Pancreas (tissue), 10 donors: ENCODE measurements around the gene LIMK2. TPM values are rescaled to one million over a fixed set of nuclear protein-coding genes. Genes with fewer than 3 reads are reported as not detected.

Source experiments
- ATAC-seq, 4 donors: fragments of 200-7000 bp; cut with Tn5 transposase; one replicate each; pipeline versions ENCODE4 v1.8.0 to v1.9.1; 2020; ENCODE audit warnings: mild to moderate bottlenecking in 4 of 4, moderate library complexity in 4 of 4
- DNase-seq, 6 donors: peaks; one replicate each; pipeline ENCODE4 v3.0.0-alpha.2; 2020
- FAIRE-seq: peaks from 2 replicates; lab custom pipeline; 2012; peaks lifted over from hg19 to GRCh38; lab: Jason Lieb, UNC
- H3K27ac ChIP-seq, 4 donors: fragments of 200-600 bp; sonication (generic); 1 replicate in 3 of 4; 2 replicates in 1 of 4; pipeline versions ENCODE4 v1.5.0 to v1.8.0; 2020
- H3K27me3 ChIP-seq, 4 donors: fragments of 200-600 bp; one replicate each; pipeline ENCODE4 v1.8.0; 2021
- H3K36me3 ChIP-seq, 3 donors: fragments of 200-600 bp; sonication (generic) in 1 of 3; one replicate each; pipeline versions ENCODE4 v1.5.0 to v1.8.0; 2020 to 2021
- H3K4me1 ChIP-seq, 3 donors: fragments of 200-600 bp; one replicate each; pipeline ENCODE4 v1.8.0; 2021
- H3K4me3 ChIP-seq, 4 donors: fragments of 200-600 bp; sonication (generic) in 2 of 4; one replicate each; pipeline versions ENCODE4 v1.5.0 to v1.8.0; 2020 to 2021
- H3K9me3 ChIP-seq, 4 donors: fragments of 200-600 bp; one replicate each; pipeline ENCODE4 v1.8.0; 2021
- CTCF ChIP-seq, 4 donors: fragments of 200-600 bp; sonication (generic) in 3 of 4; IDR thresholded peaks; one replicate each; pipeline versions ENCODE4 v1.5.0 to v1.8.0; 2021; ENCODE audit warnings: antibody characterized with exemption in 4 of 4
- WGBS, 2 donors: extraction: QIAGEN DNeasy Blood & Tissue Kit; methylation state at CpG; one replicate each; pipeline ENCODE4 v1.1.7; 2013; 5-methylcytosine and 5-hydroxymethylcytosine counted together
- intact Hi-C, 3 donors: fragments of 100-400 bp; cut with DNase I; formaldehyde crosslinking; loops; one replicate each; pipeline versions ENCODE4 v1.11.1 to v1.14.2; 2022
- polyA plus RNA-seq, 2 donors: library from polyadenylated mRNA; stranded (reverse); fragments of 200-250 nt; gene quantifications; one replicate each; pipeline ENCODE4 v1.2.3, GENCODE V29; 2013
- total RNA-seq, 6 donors: library from RNA; stranded (reverse); fragmentation: NEBNext Ultra II Directional in 4 of 6; extraction: Animal tissue kit (Norgen Biotek cat#: 25700) in 4 of 6; gene quantifications; one replicate each; pipeline versions ENCODE4 v1.2.1 to v1.2.4, GENCODE V29; 2021 to 2023
- donor health status: healthy with polysubstance abuse.
- donor health status: DM: no; HTN: no; CAD: no; lungs with moderate emphysema.
- donor health status: DM: no; HTN: no; CAD: no.
- donor health status: control.
- donor health status: control.
- donor health status: Bipolar disorder and iron deficiency.
- donor health status: DM: yes; HTN: yes; CAD: no.
- donor health status: DM: no; HTN: no; CAD: no.
- donor health status: DM: no; HTN: no; CAD: no.
- donor health status: DM: yes; HTN: yes; CAD: no.

Gene LIMK2
- total and polyA plus RNA-seq, 8 donors, result 20.5 to 34.9 (median 25.1) TPM

- Histone ChIP-seq H3K36me3 (peaks cover 7 to 42% (median 16%) of the 10 kb centered on the region in 3 donors), H3K4me3 (no peak overlapping the region), H3K27me3 (no peaks in the 10 kb centered on the region), H3K9me3 (no peaks in the 10 kb centered on the region), H3K4me1 (no peaks in the 10 kb centered on the region), H3K27ac (no peak overlapping the region)
- no peak for FAIRE-seq
- no peak for DNase-seq
- intact Hi-C loops, result no loop called here
- no peak for TF ChIP-seq CTCF (IDR thresholded peaks at IDR 0.05)
- 54 to 84% methylated on average over 2 to 3 of the region's 3 CpGs for WGBS, 2 donors
- ATAC-seq, result no peak
These were observed 57.9 kb downstream of the LIMK2 start for GRCh38 chr22:31269892-31270579.

- TF ChIP-seq CTCF (IDR thresholded peaks at IDR 0.05), result no peak
- DNase-seq (peak in 1 of 6 donors; percentile 15), FAIRE-seq (no peak), ATAC-seq (no peak)
- no peaks in the 10 kb centered on the region for H3K9me3 ChIP-seq
- H3K4me3 ChIP-seq, result no peak overlapping the region
- WGBS, 2 donors, result 85 to 96% methylated on average over 4 of the region's 4 CpGs
- H3K36me3 ChIP-seq, result peaks cover 11 to 45% (median 13%) of the 10 kb centered on the region in 3 donors
- H3K4me1 ChIP-seq, result no peaks in the 10 kb centered on the region
- no peak overlapping the region for H3K27ac ChIP-seq
- intact Hi-C loops, result no loop called here
- no peaks in the 10 kb centered on the region for H3K27me3 ChIP-seq
These were observed 58.9 kb downstream of the LIMK2 start for GRCh38 chr22:31271026-31271425.

GRCh38 chr22:31271485-31271884, 59.4 kb downstream of the LIMK2 start:
- no peaks in the 10 kb centered on the region for H3K27me3 ChIP-seq
- ATAC-seq (no peak), DNase-seq (peak in 1 of 6 donors; percentile 23), FAIRE-seq (no peak)
- TF ChIP-seq CTCF (IDR thresholded peaks at IDR 0.05), result no peak
- H3K4me3 ChIP-seq, result no peak overlapping the region
- no peak overlapping the region for H3K27ac ChIP-seq
- intact Hi-C loops, result no loop called here
- no peaks in the 10 kb centered on the region for H3K9me3 ChIP-seq
- H3K36me3 ChIP-seq, result peaks cover 11 to 41% (median 13%) of the 10 kb centered on the region in 3 donors
- 79 to 82% methylated on average over 3 of the region's 3 CpGs for WGBS, 2 donors
- H3K4me1 ChIP-seq, result no peaks in the 10 kb centered on the region

- ATAC-seq (peak; percentile 57 to 77 (median 76)), FAIRE-seq (no peak)
These were observed 60.7 kb downstream of the LIMK2 start for GRCh38 chr22:31272522-31273446.

More at GRCh38 chr22:31272522-31273446, 60.7 kb downstream of the LIMK2 start:
- WGBS, 2 donors, result 73 to 76% methylated on average over 15 of the region's 15 CpGs
- no peak overlapping the region for H3K4me3 ChIP-seq
- no peaks in the 10 kb centered on the region for H3K27me3 ChIP-seq
- no peaks in the 10 kb centered on the region for H3K4me1 ChIP-seq
- intact Hi-C loops, result no loop called here
- peaks cover 6 to 33% (median 9%) of the 10 kb centered on the region in 3 donors for H3K36me3 ChIP-seq
- peak in 2 of 6 donors; percentile 46 to 62 for DNase-seq
- TF ChIP-seq CTCF (IDR thresholded peaks at IDR 0.05), result peak; percentile 34 to 65 (median 54)
- H3K27ac ChIP-seq, result no peak overlapping the region
- H3K9me3 ChIP-seq, result no peaks in the 10 kb centered on the region
